Panc1 (cell line): ENCODE measurements around the gene SPACA9. TPM values are rescaled to one million over a fixed set of nuclear protein-coding genes. Genes with fewer than 3 reads are reported as not detected.

ENCODE experiments used
- ATAC-seq: fragments of 200-7000 bp; cut with Tn5 transposase; 2 replicates; pipeline ENCODE4 v1.9.1; 2020; ENCODE audit warnings: mild to moderate bottlenecking, moderate library complexity
- BruUV-seq: library from RNA; stranded (reverse); fragments of 400-500 nt; replicated peaks from 2 replicates; lab custom pipeline; 2021; lab: Mats Ljungman, UMichigan
- CTCF ChIA-PET: fragments of 300-600 bp; sonication (Branson Sonifier 250); formaldehyde crosslinking; loops from one replicate; lab custom pipeline; 2022; ENCODE audit warnings: antibody characterized with exemption; lab: Charles Lee
- POLR2A ChIA-PET: fragments of 300-600 bp; sonication (Branson Sonifier 250); formaldehyde crosslinking; loops from one replicate; lab custom pipeline; 2022; ENCODE audit warnings: antibody characterized with exemption; lab: Charles Lee
- DNase-seq: peaks from one replicate; pipeline ENCODE4 v3.0.0-alpha.2; 2010; ENCODE audit warnings: low read depth, low spot score
- H3K27ac ChIP-seq: 2 replicates; pipeline ENCODE4 v1.5.1; 2011; ENCODE audit warnings: mild to moderate bottlenecking, low read length, inconsistent platforms
- H3K27me3 ChIP-seq: fragments of 200-500 bp; sonication (Bioruptor generic); 2 replicates; pipeline ENCODE4 v1.6.0; 2014; ENCODE audit warnings: low read length, inconsistent platforms; ENCODE audit not compliant: control insufficient read depth, insufficient read depth
- H3K36me3 ChIP-seq: fragments of 200-500 bp; sonication (Bioruptor generic); 2 replicates; pipeline ENCODE4 v1.5.1; 2014; ENCODE audit warnings: inconsistent platforms, mild to moderate bottlenecking, low read length, moderate library complexity; ENCODE audit not compliant: control insufficient read depth, insufficient read depth
- H3K4me1 ChIP-seq: 2 replicates; pipeline ENCODE4 v1.5.1; 2011; ENCODE audit warnings: inconsistent platforms, mild to moderate bottlenecking, low read length, moderate library complexity; ENCODE audit not compliant: control insufficient read depth, insufficient read depth
- H3K4me3 ChIP-seq, 2 experiments: 2 replicates each; pipeline ENCODE4 v1.5.1; 2011 to 2012; ENCODE audit warnings: low read depth in 2 of 2, low read length in 2 of 2, mild to moderate bottlenecking in 2 of 2, inconsistent platforms in 1 of 2, moderate library complexity in 1 of 2
- H3K9me3 ChIP-seq: fragments of 200-500 bp; sonication (Bioruptor generic); 2 replicates; pipeline ENCODE4 v1.5.1; 2014; ENCODE audit warnings: low read depth, mild to moderate bottlenecking, inconsistent platforms, low read length, moderate library complexity; ENCODE audit not compliant: control insufficient read depth, insufficient read depth
- CTCF ChIP-seq: fragments of 450-650 bp; IDR thresholded peaks from 2 replicates; pipeline ENCODE4 v1.5.1; 2017; ENCODE audit warnings: mild to moderate bottlenecking
- POLR2AphosphoS5 ChIP-seq: IDR thresholded peaks from 2 replicates; pipeline ENCODE4 v1.6.1; 2012; ENCODE audit warnings: mild to moderate bottlenecking, low read depth, low read length, moderate library complexity
- REST ChIP-seq, 2 experiments: IDR thresholded peaks; 2 replicates each; pipeline ENCODE4 v1.6.1; 2011 to 2012; ENCODE audit warnings: low read depth in 2 of 2, control low read depth in 1 of 2, low read length in 1 of 2, mild to moderate bottlenecking in 1 of 2, moderate library complexity in 1 of 2; ENCODE audit not compliant: insufficient read depth in 1 of 2
- SIN3A ChIP-seq: IDR thresholded peaks from 2 replicates; pipeline ENCODE4 v1.6.1; 2012; ENCODE audit warnings: low read depth, mild to moderate bottlenecking, low read length, moderate library complexity, borderline replicate concordance; ENCODE audit not compliant: insufficient read depth
- TCF7L2 ChIP-seq: IDR thresholded peaks from 2 replicates; pipeline ENCODE4 v1.6.1; 2011; ENCODE audit warnings: mild to moderate bottlenecking, low read depth, low read length, inconsistent platforms
- in situ Hi-C: cut with HindIII; loops from 2 replicates; pipeline ENCODE4 v1.10.0; 2016; ENCODE audit warnings: low sequenced_read_pairs, low pct_unique_long_range_greater_than_20kb
- intact Hi-C: fragments of 100-400 bp; cut with micrococcal nuclease; formaldehyde crosslinking; loops from one replicate; pipeline ENCODE4 v1.10.0; 2022; ENCODE audit not compliant: unreplicated experiment
- total RNA-seq: library from RNA; stranded (reverse); gene quantifications from one replicate; pipeline ENCODE4 v1.2.1, GENCODE V29; 2021; ENCODE audit not compliant: unreplicated experiment

SPACA9 gene
- total RNA-seq, 1 experiment from 2014 or later: 3.0 TPM

- POLR2A ChIA-PET: no interaction called here
- no peaks in the 10 kb centered on the region for H3K36me3 ChIP-seq
Observed at GRCh38 chr9:132896906-132897305, 18.2 kb downstream of the SPACA9 start.

GRCh38 chr9:132898051-132898450 lies 19.4 kb downstream of the SPACA9 start:
- ATAC-seq (no peak), DNase-seq (no peak)
- POLR2A ChIA-PET: no interaction called here
- no peak for TF ChIP-seq CTCF
- no peak for TF ChIP-seq SIN3A
- TF ChIP-seq TCF7L2: no peak
- TF ChIP-seq REST (IDR thresholded peaks at IDR 0.05; ENCODE audit: insufficient read depth in 1 of 2, low read depth in 2 of 2, low read length in 1 of 2): no peak
- no peak for TF ChIP-seq POLR2AphosphoS5
- CTCF ChIA-PET: no interaction called here
- Histone ChIP-seq H3K27ac (no peak overlapping the region), H3K36me3 (no peaks in the 10 kb centered on the region), H3K27me3 (no peaks in the 10 kb centered on the region), H3K4me3 (no peak overlapping the region), H3K4me1 (no peaks in the 10 kb centered on the region), H3K9me3 (no peaks in the 10 kb centered on the region)
- no TSS peak for BruUV-seq
- in situ Hi-C loops (no loop called here), intact Hi-C loops (no loop called here)

More at GRCh38 chr9:132896906-132897305, 18.2 kb downstream of the SPACA9 start:
- H3K9me3 ChIP-seq: no peaks in the 10 kb centered on the region
- no peak overlapping the region for H3K27ac ChIP-seq
- TF ChIP-seq REST (IDR thresholded peaks at IDR 0.05; ENCODE audit: insufficient read depth in 1 of 2, low read depth in 2 of 2, low read length in 1 of 2) (no peak), TCF7L2 (no peak), CTCF (no peak), POLR2AphosphoS5 (no peak), SIN3A (no peak)
- CTCF ChIA-PET: interaction anchor here (0.6 to 0.7 kb wide), 3 partner anchors 11 to 188 kb away, joined by 3 to 6 read pairs (median 5); no protein-coding TSS in a partner anchor
- H3K4me1 ChIP-seq: no peaks in the 10 kb centered on the region
- in situ Hi-C loops: no loop called here
- no peak overlapping the region for H3K4me3 ChIP-seq
- H3K27me3 ChIP-seq: no peaks in the 10 kb centered on the region
- DNase-seq: no peak
- ATAC-seq: no peak
- no TSS peak for BruUV-seq
- intact Hi-C loops: no loop called here
